Upper lobe of right lung (tissue), 1 donor: Measurements from ENCODE around the gene DIDO1. TPM values are rescaled to one million over a fixed set of nuclear protein-coding genes. Genes with fewer than 3 reads are reported as not detected.

Experiments
- ATAC-seq: fragments of 200-7000 bp; cut with Tn5 transposase; one replicate; pipeline ENCODE4 v1.9.1; 2020; ENCODE audit warnings: mild to moderate bottlenecking, moderate library complexity
- DNase-seq: peaks from one replicate; pipeline ENCODE4 v3.0.0-alpha.2; 2020
- H3K27ac ChIP-seq: fragments of 200-600 bp; one replicate; pipeline ENCODE4 v1.8.0; 2022
- H3K27me3 ChIP-seq: fragments of 200-600 bp; one replicate; pipeline ENCODE4 v1.8.0; 2022; ENCODE audit warnings: mild to moderate bottlenecking
- H3K36me3 ChIP-seq: fragments of 200-600 bp; one replicate; pipeline ENCODE4 v1.8.0; 2022
- H3K4me1 ChIP-seq: fragments of 200-600 bp; one replicate; pipeline ENCODE4 v1.8.0; 2022
- H3K4me3 ChIP-seq: fragments of 200-600 bp; one replicate; pipeline ENCODE4 v1.8.0; 2022; ENCODE audit warnings: mild to moderate bottlenecking
- H3K9me3 ChIP-seq: fragments of 200-600 bp; one replicate; pipeline ENCODE4 v1.8.0; 2022
- CTCF ChIP-seq: fragments of 200-600 bp; IDR thresholded peaks from one replicate; pipeline ENCODE4 v1.8.0; 2022; ENCODE audit warnings: antibody characterized with exemption
- intact Hi-C: fragments of 100-400 bp; cut with DNase I; formaldehyde crosslinking; loops from one replicate; pipeline ENCODE4 v1.11.0; 2022
- total RNA-seq: library from RNA; stranded (reverse); fragmentation: NEBNext Ultra II Directional; extraction: Animal tissue kit (Norgen Biotek cat#: 25700); gene quantifications from one replicate; pipeline ENCODE4 v1.2.1, GENCODE V29; 2021
- donor health status: DM: no; HTN: yes; CAD: no; lungs with severe emphysema.

Gene DIDO1
- total RNA-seq, 1 donor from 2014 or later: 55.5 TPM

- intact Hi-C loops: no loop called here
- Histone ChIP-seq H3K27me3 (no peaks in the 10 kb centered on the region), H3K9me3 (no peaks in the 10 kb centered on the region), H3K36me3 (peaks cover 97% of the 10 kb centered on the region), H3K4me1 (no peaks in the 10 kb centered on the region), H3K27ac (no peak overlapping the region), H3K4me3 (no peak overlapping the region)
- ATAC-seq (no peak), DNase-seq (no peak)
- TF ChIP-seq CTCF: no peak
Measured at GRCh38 chr20:62905536-62906117, 20.7 kb downstream of the DIDO1 start.

- no peak overlapping the region for H3K27ac ChIP-seq
- intact Hi-C loops: no loop called here
- H3K27me3 ChIP-seq: no peaks in the 10 kb centered on the region
- TF ChIP-seq CTCF: no peak
- no peak for ATAC-seq
- peaks cover 18% of the 10 kb centered on the region for H3K4me1 ChIP-seq
- no peak overlapping the region for H3K4me3 ChIP-seq
- DNase-seq: no peak
- H3K9me3 ChIP-seq: no peaks in the 10 kb centered on the region
- H3K36me3 ChIP-seq: peaks cover 71% of the 10 kb centered on the region
Measured at GRCh38 chr20:62902926-62903615, 23.2 kb downstream of the DIDO1 start.

GRCh38 chr20:62901891-62902290, 24.4 kb downstream of the DIDO1 start:
- intact Hi-C loops: no loop called here
- DNase-seq (no peak), ATAC-seq (no peak)
- no peaks in the 10 kb centered on the region for H3K9me3 ChIP-seq
- no peaks in the 10 kb centered on the region for H3K27me3 ChIP-seq
- no peak for TF ChIP-seq CTCF
- peaks cover 60% of the 10 kb centered on the region for H3K36me3 ChIP-seq
- peaks cover 18% of the 10 kb centered on the region for H3K4me1 ChIP-seq
- no peak overlapping the region for H3K27ac ChIP-seq
- no peak overlapping the region for H3K4me3 ChIP-seq

- intact Hi-C loops: no loop called here
- no peaks in the 10 kb centered on the region for H3K9me3 ChIP-seq
- peaks cover 18% of the 10 kb centered on the region for H3K4me1 ChIP-seq
- H3K4me3 ChIP-seq: no peak overlapping the region
- TF ChIP-seq CTCF: no peak
- ATAC-seq (peak; percentile 16), DNase-seq (no peak)
- peaks cover 57% of the 10 kb centered on the region for H3K36me3 ChIP-seq
- no peak overlapping the region for H3K27ac ChIP-seq
- H3K27me3 ChIP-seq: no peaks in the 10 kb centered on the region
Measured at GRCh38 chr20:62900692-62901584, 25.4 kb downstream of the DIDO1 start.

GRCh38 chr20:62900052-62900691, 26.1 kb downstream of the DIDO1 start:
- ATAC-seq: peak; percentile 96
- DNase-seq: peak; percentile 84
- intact Hi-C loops: no loop called here
- Histone ChIP-seq H3K36me3 (peaks cover 57% of the 10 kb centered on the region), H3K4me3 (no peak overlapping the region), H3K4me1 (peaks cover 18% of the 10 kb centered on the region), H3K27me3 (no peaks in the 10 kb centered on the region), H3K27ac (no peak overlapping the region), H3K9me3 (no peaks in the 10 kb centered on the region)
- TF ChIP-seq CTCF: peak; percentile 91
